ENCODE measurements around the gene ITGA6.

ITGA6 gene

GRCh38 chr2:172465417-172466334 is 38.3 kb downstream of the ITGA6 start:
- DNase-seq (ENCODE audit: low read depth, low spot score) = peak; percentile 87

DNA sequence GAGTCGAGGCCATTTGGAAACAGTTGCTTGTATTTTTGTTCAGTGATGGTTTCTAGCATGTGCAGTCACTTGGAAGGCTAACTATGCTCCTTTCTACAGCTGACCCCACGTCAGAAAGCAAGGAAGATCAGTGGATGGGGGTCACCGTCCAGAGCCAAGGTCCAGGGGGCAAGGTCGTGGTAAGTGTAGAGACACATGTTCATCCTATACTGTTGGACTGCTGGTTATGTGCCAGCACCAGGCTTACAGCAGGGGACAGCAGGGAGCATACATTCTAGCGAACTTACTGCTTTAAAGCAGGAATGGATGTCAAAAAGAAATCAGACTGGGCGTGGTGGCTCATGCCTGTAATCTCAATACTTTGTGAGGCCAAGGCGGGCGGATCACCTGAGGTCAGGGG is 40.0 kb downstream of the ITGA6 start:
- DNase-seq (ENCODE audit: low read depth, low spot score) = no peak

- DNase-seq (ENCODE audit: low read depth, low spot score) = no peak
These were observed 43.9 kb downstream of the ITGA6 start for GRCh38 chr2:172470958-172471922.

DNA sequence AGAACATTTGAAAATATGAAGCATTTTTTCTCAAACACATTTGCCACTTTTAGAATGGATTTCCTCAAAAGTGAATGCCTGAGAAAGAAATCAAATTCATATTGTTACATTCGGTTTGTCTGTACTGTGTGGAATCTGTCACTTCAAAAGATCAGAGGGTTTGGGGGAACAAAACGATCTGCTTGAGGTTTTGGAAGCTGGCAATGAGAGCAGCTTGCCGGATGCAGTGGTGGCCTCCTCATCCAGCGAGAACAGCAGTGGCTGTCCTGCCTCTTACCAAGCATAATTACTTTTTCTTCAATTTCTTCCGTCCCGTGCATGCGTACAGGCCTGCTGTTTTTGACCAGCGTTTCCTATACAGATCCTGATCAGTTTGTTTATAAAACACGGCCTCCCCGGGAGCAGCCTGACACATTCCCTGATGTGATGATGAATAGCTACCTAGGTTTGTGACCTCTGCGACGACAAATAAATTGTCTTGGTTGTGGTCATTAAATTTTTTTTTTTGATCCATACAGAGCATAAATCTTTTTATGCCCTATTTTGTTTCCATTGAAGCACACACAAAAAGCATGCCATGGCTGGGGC is 45.2 kb downstream of the ITGA6 start:
- DNase-seq (ENCODE audit: low read depth, low spot score) = no peak

- DNase-seq (ENCODE audit: low read depth, low spot score) = no peak
These were observed 45.8 kb downstream of the ITGA6 start for GRCh38 chr2:172473167-172473566.

DNA sequence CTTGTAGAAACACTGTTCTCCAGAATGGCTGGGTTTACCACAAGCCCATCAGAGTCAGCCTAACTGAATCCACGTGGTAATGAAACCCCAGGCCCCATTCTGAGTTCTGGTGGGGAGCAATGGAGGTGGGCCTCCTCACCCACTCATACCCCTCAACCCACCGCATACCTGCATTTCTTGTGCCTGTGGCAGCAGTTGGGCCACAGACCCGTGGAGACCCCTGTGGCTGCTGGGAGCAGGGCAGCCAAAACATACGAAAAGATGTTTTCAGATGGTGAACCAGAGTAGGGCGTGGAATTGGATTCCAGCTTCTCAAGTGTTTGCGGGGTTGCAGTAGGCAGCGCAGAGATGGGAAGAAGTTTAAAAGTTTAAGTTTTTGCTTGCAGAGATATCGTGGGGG is 51.0 kb downstream of the ITGA6 start:
- DNase-seq (ENCODE audit: low read depth, low spot score) = no peak

DNA sequence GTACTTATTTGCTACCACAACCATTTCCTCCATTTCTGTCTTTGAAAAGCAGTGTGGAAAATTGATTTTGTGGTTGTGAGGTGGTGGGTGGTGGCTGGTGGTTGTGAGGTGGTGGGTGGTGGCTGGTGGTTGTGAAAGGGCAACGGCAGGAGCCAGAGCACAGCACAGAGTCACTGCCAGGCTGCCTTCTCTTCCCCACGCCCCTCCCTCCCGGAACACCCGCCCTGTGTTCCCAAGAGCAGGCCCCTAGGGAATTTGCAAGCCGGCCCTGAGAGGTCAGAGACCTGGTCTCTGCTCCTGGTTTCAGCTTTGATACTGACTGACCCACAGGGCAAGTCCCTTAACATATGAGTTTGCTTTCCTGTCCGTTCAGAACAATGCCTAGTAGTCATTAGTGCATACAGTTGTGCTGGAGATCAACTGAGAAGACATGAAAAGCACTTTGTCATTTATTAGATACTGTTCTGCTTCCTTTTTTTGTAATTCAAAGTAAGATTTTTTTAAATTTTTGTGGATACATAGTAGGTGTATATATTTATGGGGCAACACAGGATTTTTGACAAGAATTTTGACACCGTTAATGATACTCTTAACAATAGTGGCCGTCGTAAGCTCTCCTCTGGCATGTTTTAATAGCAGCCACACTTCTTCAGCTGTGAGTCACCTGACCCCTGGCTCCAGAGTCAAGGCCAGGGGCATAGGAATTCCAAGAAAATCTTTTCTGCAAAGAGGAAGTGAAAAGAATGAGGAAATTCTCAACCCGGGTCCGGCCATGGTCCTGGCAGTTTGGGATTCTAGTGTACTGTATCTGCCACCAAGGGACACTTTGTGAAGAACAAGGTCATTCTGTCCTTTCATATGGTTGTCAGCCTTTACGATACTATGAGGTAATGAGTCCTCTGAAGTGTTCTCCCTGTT is 53.2 kb downstream of the ITGA6 start:
- peak; percentile 35 for DNase-seq (ENCODE audit: low read depth, low spot score)

GRCh38 chr2:172481507-172482262 is 54.3 kb downstream of the ITGA6 start:
- DNase-seq (ENCODE audit: low read depth, low spot score) = peak; percentile 23

GRCh38 chr2:172484253-172484652 is 56.9 kb downstream of the ITGA6 start:
- DNase-seq (ENCODE audit: low read depth, low spot score) = peak; percentile 37

GRCh38 chr2:172484706-172485105 is 57.3 kb downstream of the ITGA6 start:
- DNase-seq (ENCODE audit: low read depth, low spot score) = no peak

- peak; percentile 14 for DNase-seq (ENCODE audit: low read depth, low spot score)
These were observed 61.2 kb downstream of the ITGA6 start for GRCh38 chr2:172488556-172488955.

DNA sequence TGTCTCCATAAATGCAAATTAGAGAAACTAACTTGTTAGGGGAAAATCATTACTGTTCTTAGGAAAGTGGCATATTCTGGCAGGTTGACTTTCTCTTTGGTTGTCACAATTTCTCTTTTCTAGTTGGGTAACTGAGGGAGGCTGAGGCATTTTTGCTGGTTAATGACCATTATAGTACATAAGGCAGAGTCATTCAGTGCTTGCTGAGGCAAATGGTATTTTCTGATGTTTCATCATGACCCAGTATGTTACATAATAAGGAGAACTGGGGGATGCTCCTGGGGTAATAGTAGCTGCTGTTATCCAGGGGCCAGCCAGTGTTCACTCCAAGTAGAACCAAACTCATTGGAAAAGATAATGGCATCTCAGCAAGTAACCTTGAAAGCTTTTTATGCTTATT is 62.3 kb downstream of the ITGA6 start:
- DNase-seq (ENCODE audit: low read depth, low spot score) = no peak

- no peak for DNase-seq (ENCODE audit: low read depth, low spot score)
These were observed 68.8 kb downstream of the ITGA6 start for GRCh38 chr2:172496160-172496608.

DNA sequence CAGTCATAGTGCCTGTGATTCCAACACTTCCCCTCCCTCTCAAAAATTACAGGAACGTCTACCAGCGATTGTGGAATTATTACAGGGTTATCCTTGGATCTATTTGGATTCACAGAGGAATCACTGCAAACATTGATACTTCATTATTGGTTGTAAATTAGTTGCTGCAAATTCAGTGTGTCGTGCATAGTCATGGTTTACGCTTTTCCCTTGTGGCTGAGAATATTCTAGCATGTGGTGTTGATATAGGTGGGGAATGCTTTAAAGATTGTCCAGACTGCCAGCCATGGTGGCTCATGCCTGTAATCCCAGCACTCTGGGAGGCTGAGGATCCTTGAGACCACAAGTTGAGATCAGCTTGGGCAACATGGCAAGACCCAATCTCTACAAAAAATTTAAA is 79.8 kb downstream of the ITGA6 start:
- no peak for DNase-seq (ENCODE audit: low read depth, low spot score)

- no peak for DNase-seq (ENCODE audit: low read depth, low spot score)
These were observed 82.7 kb downstream of the ITGA6 start for GRCh38 chr2:172510088-172510487.

DNA sequence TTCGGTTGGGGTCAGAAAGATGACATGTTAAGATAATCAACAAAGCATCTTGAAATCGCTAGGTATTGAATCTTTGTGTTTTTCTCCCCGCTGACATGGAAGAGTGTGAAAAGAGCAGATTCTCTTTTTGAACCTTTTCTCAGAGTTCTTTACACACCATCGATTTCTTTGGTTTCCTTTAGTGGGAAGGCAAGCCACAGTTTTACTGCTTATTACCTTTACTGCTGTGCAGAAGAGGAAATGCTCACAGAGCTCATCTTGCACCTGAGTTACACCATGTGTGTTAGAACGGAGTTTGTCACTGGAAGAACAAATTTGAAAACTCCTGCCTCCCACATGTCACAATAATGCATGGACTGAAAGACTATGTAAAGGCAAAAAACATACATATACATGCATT is 83.2 kb downstream of the ITGA6 start:
- DNase-seq (ENCODE audit: low read depth, low spot score) = no peak

- no peak for DNase-seq (ENCODE audit: low read depth, low spot score)
These were observed 85.6 kb downstream of the ITGA6 start for GRCh38 chr2:172512810-172513523.

DNA sequence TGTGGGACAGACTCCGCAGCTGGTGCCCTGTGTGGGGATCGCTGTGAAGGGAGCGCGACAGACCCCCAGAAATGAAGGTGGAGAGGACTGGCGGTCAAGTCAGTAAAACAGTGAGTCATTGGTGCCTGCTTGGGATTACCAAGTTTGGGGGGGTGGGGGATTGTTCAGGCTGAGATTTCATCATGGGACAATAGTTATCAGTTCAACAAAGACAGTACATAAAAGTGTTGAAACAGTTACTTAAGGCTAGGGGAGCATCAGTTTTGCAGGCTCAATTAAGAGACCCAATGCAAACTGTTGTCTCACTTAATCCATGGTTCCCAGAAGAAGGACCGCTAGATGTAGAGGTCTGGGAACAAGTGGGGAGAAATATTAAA is 86.1 kb downstream of the ITGA6 start:
- no peak for DNase-seq (ENCODE audit: low read depth, low spot score)

GRCh38 chr2:172513935-172514586 is 86.7 kb downstream of the ITGA6 start:
- no peak for DNase-seq (ENCODE audit: low read depth, low spot score)
